Kidney (tissue), 14 donors: ENCODE results near the gene CDC6. TPM values are rescaled to one million over a fixed set of nuclear protein-coding genes. Genes with fewer than 3 reads are reported as not detected.

Experiments
- DNase-seq, 5 donors: peaks; one replicate each; pipeline ENCODE4 v3.0.0-alpha.2; 2013 to 2020
- FAIRE-seq: peaks from 2 replicates; lab custom pipeline; 2012; peaks lifted over from hg19 to GRCh38; lab: Jason Lieb, UNC
- H3K27ac ChIP-seq, 2 donors: one replicate each; pipeline ENCODE4 v1.7.0; 2013; ENCODE audit warnings: low read depth in 2 of 2, low read length in 2 of 2, inconsistent platforms in 1 of 2
- H3K27me3 ChIP-seq: one replicate; pipeline ENCODE4 v1.7.1; 2013; ENCODE audit warnings: low read length, inconsistent platforms; ENCODE audit not compliant: control insufficient read depth, insufficient read depth
- H3K36me3 ChIP-seq, 3 donors: one replicate each; pipeline versions ENCODE4 v1.7.0 to v1.7.1; 2013; ENCODE audit warnings: low read length in 3 of 3, control low read depth in 1 of 3, inconsistent platforms in 1 of 3; ENCODE audit not compliant: insufficient read depth in 3 of 3, control insufficient read depth in 2 of 3
- H3K4me1 ChIP-seq, 3 donors: one replicate each; pipeline versions ENCODE4 v1.7.0 to v1.7.1; 2013; ENCODE audit warnings: low read length in 3 of 3, inconsistent platforms in 1 of 3, low read depth in 1 of 3; ENCODE audit not compliant: control insufficient read depth in 2 of 3, insufficient read depth in 2 of 3
- H3K4me3 ChIP-seq, 3 donors: one replicate each; pipeline versions ENCODE4 v1.7.0 to v1.8.1; 2013; ENCODE audit warnings: low read length in 3 of 3, control low read depth in 1 of 3, inconsistent platforms in 1 of 3
- H3K9ac ChIP-seq, 3 donors: one replicate each; pipeline versions ENCODE4 v1.7.0 to v1.7.1; 2013; ENCODE audit warnings: low read length in 3 of 3, control low read depth in 1 of 3, inconsistent platforms in 1 of 3
- H3K9me3 ChIP-seq, 3 donors: one replicate each; pipeline versions ENCODE4 v1.7.0 to v1.7.1; 2013; ENCODE audit warnings: low read length in 3 of 3, control low read depth in 1 of 3, inconsistent platforms in 1 of 3; ENCODE audit not compliant: control insufficient read depth in 2 of 3, insufficient read depth in 1 of 3
- intact Hi-C: fragments of 100-400 bp; cut with DNase I; formaldehyde crosslinking; loops from one replicate; pipeline ENCODE4 v1.11.1; 2022
- polyA plus RNA-seq: library from polyadenylated mRNA; stranded (reverse); fragments of 350-450 nt; fragmentation: Illumina TruSeq; extraction: RNeasy Lipid Tissue Mini Kit (QIAGEN cat#74804); gene quantifications from one replicate; pipeline ENCODE4 v1.2.3, GENCODE V29; 2014; ENCODE audit warnings: low read depth, low replicate concordance; ENCODE audit not compliant: insufficient read depth
- total RNA-seq: library from RNA; stranded (reverse); fragmentation: NEBNext Ultra II Directional; extraction: Animal tissue kit (Norgen Biotek cat#: 25700); gene quantifications from one replicate; pipeline ENCODE4 v1.2.1, GENCODE V29; 2021
- TF ChIP-seq, protein P1 (sequence below): IDR thresholded peaks from 3 replicates; pipeline ENCODE4 v1.5.1; 2012; ENCODE audit warnings: mild to moderate bottlenecking, moderate library complexity, borderline replicate concordance; ENCODE audit not compliant: insufficient read depth; ENCODE audit errors: extremely low read depth
- donor health status: control.
- donor health status: control.
- donor health status: control.
- donor health status: control.
- donor health status: control.
- donor health status: DM: yes; HTN: yes; CAD: no.
- donor health status: Normal renal cell carcinoma (clear cell type).

CDC6 gene
- total and polyA plus RNA-seq, 2 donors from 2014 or later, result 0.49 to 1.7 TPM

DNA sequence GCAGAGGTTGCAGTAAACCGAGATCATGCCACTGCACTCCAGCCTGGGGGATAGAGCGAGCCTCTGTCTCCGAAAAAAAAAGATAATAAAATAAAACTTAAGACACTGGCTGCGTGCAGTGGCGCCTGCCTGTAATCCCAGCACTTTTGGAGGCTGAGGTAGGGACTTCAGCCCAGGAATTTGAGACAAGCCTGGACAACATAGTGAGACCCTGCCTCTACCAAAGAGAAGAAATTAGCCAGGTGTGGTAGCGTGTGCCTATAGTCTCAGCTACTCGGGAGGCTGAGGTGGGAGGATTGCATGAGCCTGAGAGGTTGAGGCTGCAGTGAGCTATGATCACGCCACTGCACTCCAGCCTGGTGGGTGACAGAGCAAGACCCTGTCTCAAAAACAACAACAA is 47.9 kb downstream of the CDC6 start:
- intact Hi-C loops, result no loop called here
- TF ChIP-seq, protein P1, sequence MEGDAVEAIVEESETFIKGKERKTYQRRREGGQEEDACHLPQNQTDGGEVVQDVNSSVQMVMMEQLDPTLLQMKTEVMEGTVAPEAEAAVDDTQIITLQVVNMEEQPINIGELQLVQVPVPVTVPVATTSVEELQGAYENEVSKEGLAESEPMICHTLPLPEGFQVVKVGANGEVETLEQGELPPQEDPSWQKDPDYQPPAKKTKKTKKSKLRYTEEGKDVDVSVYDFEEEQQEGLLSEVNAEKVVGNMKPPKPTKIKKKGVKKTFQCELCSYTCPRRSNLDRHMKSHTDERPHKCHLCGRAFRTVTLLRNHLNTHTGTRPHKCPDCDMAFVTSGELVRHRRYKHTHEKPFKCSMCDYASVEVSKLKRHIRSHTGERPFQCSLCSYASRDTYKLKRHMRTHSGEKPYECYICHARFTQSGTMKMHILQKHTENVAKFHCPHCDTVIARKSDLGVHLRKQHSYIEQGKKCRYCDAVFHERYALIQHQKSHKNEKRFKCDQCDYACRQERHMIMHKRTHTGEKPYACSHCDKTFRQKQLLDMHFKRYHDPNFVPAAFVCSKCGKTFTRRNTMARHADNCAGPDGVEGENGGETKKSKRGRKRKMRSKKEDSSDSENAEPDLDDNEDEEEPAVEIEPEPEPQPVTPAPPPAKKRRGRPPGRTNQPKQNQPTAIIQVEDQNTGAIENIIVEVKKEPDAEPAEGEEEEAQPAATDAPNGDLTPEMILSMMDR, result no peak
- Histone ChIP-seq H3K4me1 (peaks cover 4 to 40% (median 38%) of the 10 kb centered on the region in 3 donors), H3K9ac (no peak overlapping the region), H3K27ac (no peak overlapping the region), H3K9me3 (no peaks in the 10 kb centered on the region), H3K36me3 (no peaks in the 10 kb centered on the region), H3K27me3 (no peaks in the 10 kb centered on the region), H3K4me3 (no peak overlapping the region)
- FAIRE-seq (no peak), DNase-seq (no peak)

DNA sequence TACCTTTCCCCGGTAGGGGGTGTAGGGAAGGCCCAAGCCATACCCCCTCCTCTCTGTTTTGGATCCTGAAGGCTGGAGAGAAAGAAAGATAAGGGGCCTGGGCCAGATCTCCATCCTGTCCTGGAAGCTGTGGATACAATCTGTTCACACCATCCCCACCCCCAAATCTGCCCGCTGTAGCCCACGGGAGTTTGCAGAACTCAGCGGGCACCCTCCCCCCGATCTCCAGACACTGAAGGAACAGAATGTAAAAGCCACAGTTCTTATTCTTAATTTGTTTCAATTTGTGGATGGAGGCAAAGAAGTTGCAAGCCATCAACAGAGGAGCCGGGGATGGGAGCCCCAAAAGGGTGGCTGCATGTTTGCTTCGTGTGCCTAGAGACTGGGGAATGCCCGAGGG is 49.7 kb downstream of the CDC6 start:
- intact Hi-C loops, result no loop called here
- no peaks in the 10 kb centered on the region for H3K27me3 ChIP-seq
- no peaks in the 10 kb centered on the region for H3K9me3 ChIP-seq
- peaks cover 8 to 29% (median 26%) of the 10 kb centered on the region in 3 donors for H3K4me1 ChIP-seq
- H3K36me3 ChIP-seq, result no peaks in the 10 kb centered on the region
- no peak overlapping the region for H3K27ac ChIP-seq
- DNase-seq (no peak), FAIRE-seq (no peak)
- no peak overlapping the region for H3K9ac ChIP-seq
- no peak overlapping the region for H3K4me3 ChIP-seq
- TF ChIP-seq, protein P1, result no peak

DNA sequence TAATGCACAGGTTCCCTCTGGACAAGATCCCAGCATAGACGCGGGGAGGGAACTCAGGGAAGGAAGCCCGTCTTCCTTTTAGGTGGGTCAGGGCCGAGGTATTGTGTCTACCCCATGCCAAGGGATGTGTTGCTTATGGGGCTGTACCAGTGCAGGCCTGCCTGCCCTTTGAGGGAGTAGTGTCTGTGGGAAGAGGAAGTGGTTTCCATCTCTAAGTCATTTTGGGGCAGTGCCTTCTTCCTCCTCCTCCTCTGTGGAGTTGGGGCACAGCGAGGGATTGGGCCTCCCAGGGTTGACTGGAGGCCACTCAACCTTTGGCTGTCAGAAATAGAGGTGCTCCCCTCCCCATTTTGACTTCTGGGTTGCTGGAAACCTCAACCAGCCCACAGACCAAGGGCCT is 50.4 kb downstream of the CDC6 start:
- FAIRE-seq, result no peak
- no peak overlapping the region for H3K9ac ChIP-seq

More for the DNA sequence above, 50.4 kb downstream of the CDC6 start:
- intact Hi-C loops, result no loop called here
- no peaks in the 10 kb centered on the region for H3K36me3 ChIP-seq
- no peak for DNase-seq
- no peaks in the 10 kb centered on the region for H3K27me3 ChIP-seq
- no peak overlapping the region for H3K27ac ChIP-seq
- H3K4me1 ChIP-seq, result peaks cover 8 to 25% (median 22%) of the 10 kb centered on the region in 3 donors
- TF ChIP-seq, protein P1, result no peak
- no peaks in the 10 kb centered on the region for H3K9me3 ChIP-seq
- H3K4me3 ChIP-seq, result no peak overlapping the region
